HG03045 (cell line): ENCODE measurements around the gene MAGI1.

Experiments
- ATAC-seq: cut with Tn5 transposase; IDR thresholded peaks from one replicate; pipeline ENCODE4 v1.9.1; 2021; ENCODE audit warnings: mild to moderate bottlenecking, moderate library complexity; ENCODE audit not compliant: unreplicated experiment

The MAGI1 gene

GRCh38 chr3:65854606-65855304 lies 184.0 kb downstream of the MAGI1 start:
- no peak for ATAC-seq

GRCh38 chr3:65851827-65852226 lies 186.9 kb downstream of the MAGI1 start:
- no peak for ATAC-seq

GRCh38 chr3:65850261-65850660 lies 188.5 kb downstream of the MAGI1 start:
- no peak for ATAC-seq

GRCh38 chr3:65848024-65848423 lies 190.7 kb downstream of the MAGI1 start:
- no peak for ATAC-seq

- no peak for ATAC-seq
These were observed 191.8 kb downstream of the MAGI1 start for GRCh38 chr3:65846936-65847335.

GRCh38 chr3:65844370-65844769 lies 194.3 kb downstream of the MAGI1 start:
- no peak for ATAC-seq

- ATAC-seq = no peak
These were observed 195.0 kb downstream of the MAGI1 start for GRCh38 chr3:65843732-65844131.

- ATAC-seq = no peak
These were observed 201.1 kb downstream of the MAGI1 start for GRCh38 chr3:65837604-65838003.

GRCh38 chr3:65836047-65836446 lies 202.7 kb downstream of the MAGI1 start:
- no peak for ATAC-seq

GRCh38 chr3:65833761-65834505 lies 204.8 kb downstream of the MAGI1 start:
- no peak for ATAC-seq

- ATAC-seq = no peak
These were observed 206.8 kb downstream of the MAGI1 start for GRCh38 chr3:65831733-65832425.

GRCh38 chr3:65830948-65831732 lies 207.6 kb downstream of the MAGI1 start:
- ATAC-seq = no peak

- no peak for ATAC-seq
These were observed 209.5 kb downstream of the MAGI1 start for GRCh38 chr3:65829228-65829627.

- no peak for ATAC-seq
These were observed 210.0 kb downstream of the MAGI1 start for GRCh38 chr3:65828706-65829105.

- ATAC-seq = no peak
These were observed 211.6 kb downstream of the MAGI1 start for GRCh38 chr3:65827076-65827475.

- ATAC-seq = no peak
These were observed 214.6 kb downstream of the MAGI1 start for GRCh38 chr3:65824166-65824565.

- ATAC-seq = no peak
These were observed 218.1 kb downstream of the MAGI1 start for GRCh38 chr3:65820600-65820999.

- ATAC-seq = no peak
These were observed 218.8 kb downstream of the MAGI1 start for GRCh38 chr3:65819896-65820295.

- no peak for ATAC-seq
These were observed 221.1 kb downstream of the MAGI1 start for GRCh38 chr3:65817553-65818126.

GRCh38 chr3:65816208-65816607 lies 222.5 kb downstream of the MAGI1 start:
- ATAC-seq = no peak
